ENCODE results near the gene MRC1.
"Not testable (repeated sequence)": the region's sequence is repeated elsewhere in the genome, so short reads cannot be mapped to it uniquely, and the experiment has no call there.

Gene MRC1

DNA sequence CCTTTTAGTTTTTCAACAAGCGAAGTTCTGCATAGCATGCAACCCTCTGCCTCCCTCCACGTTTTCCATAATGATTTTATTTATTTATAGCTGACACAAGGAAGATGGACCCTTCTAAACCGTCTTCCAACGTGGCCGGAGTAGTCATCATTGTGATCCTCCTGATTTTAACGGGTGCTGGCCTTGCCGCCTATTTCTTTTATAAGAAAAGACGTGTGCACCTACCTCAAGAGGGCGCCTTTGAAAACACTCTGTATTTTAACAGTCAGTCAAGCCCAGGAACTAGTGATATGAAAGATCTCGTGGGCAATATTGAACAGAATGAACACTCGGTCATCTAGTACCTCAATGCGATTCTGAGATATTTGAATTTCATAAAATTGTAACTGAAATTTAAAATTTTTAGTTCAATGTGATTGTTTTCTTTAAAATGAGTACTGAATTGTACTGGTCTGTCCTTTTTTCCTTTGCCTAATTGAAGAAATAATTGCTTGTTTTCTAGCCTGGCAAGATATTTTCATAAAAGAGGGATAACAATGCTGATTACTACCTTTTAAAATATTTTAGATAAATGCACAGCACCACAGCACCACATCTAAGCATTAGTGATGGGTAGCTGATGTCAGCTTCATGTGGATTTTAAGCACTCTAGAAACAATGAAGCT is 101.1 kb downstream of the MRC1 start:
- DNase-seq, result no peak

DNA sequence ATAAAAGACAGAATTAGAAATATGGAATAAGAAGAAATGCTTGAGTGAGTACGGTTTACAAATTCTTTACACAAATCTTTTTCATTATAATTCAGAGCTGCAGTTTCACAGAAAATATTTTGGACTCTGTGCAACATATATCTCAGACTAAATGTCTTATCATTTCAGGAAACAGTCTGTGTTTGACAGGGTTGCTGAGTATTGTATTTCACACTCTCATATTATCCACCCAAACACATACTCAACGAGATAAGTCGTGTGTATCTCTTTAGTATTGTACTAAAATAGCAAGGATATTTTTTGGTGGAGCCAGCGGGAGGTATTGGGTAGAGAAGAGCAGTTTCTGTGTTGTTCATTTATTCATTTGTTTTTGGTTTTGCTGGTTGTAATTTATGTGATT is 103.6 kb downstream of the MRC1 start:
- no peak for DNase-seq

DNA sequence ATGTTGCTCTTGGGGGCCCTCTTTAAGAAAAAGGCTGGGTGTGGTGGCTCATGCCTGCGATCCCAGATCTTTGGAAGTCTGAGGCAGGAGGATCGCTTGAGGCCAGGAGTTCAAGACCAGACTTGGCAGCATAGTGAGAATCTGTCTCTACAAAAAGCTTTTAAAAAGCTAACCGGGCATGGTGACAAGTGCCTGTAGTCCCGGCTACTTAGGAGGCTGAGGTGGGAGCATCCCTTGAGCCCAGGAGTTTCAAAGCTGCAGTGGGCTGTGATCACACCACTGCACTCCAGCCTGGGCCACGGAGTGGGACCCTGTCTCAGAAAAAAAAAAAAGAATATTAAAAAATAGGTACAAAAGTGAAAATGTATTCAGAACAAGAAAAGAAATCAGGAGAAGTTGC is 104.5 kb downstream of the MRC1 start:
- DNase-seq, result no peak

DNA sequence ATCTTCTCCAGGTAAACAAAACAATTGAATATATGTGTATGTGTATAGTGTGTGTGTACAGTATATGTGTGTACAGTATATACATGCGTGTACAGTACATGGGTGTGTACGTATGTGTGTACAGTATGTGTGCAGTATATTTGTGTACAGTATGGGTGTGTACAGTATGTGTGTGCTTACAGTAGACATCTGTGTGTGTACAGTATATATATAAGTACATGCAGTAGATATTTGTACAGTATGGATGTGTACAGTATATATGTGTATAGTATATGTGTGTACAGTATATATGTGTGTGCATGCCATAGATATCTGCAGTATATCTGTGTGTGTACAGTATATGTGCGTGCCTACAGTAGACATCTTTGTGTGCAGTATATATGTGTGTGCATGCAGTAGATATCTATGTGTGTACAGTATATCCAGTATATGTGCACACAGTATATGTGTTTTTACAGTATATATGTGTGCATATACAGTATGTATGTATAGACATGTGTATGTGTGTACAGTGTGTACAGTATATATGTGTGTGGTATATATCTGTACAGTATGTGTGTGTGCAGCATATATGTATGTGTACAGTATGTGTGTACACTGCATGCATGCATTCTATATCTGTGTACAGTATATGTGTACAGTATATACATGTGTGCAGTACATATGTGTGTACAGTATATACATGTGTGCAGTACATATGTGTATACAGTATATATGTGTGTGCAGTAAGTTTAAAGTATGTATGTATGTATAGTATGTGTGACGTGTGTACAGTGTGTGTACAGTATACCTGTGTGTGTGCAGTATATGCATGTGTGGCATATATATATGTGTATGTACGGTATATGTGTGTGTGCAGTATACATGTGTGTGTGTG is 105.3 kb downstream of the MRC1 start:
- DNase-seq, result no peak

DNA sequence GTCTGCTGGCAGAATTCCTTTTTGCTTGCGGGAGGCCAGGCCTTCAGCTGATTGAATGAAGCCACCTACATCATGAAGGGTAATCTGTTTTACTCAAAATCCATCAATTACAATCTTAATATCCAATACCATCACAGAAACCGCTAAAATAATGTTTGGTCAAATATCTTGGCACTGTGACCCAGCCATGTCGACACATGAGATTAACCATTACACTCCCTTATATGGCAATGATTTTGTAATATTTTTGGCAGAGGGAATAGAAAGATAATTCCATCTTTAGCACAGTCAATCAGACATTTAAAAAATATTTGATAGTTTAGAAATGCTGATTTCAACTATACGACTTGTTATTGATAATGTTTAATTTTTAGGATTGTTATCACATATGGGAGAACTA is 106.0 kb downstream of the MRC1 start:
- DNase-seq, result no peak

DNA sequence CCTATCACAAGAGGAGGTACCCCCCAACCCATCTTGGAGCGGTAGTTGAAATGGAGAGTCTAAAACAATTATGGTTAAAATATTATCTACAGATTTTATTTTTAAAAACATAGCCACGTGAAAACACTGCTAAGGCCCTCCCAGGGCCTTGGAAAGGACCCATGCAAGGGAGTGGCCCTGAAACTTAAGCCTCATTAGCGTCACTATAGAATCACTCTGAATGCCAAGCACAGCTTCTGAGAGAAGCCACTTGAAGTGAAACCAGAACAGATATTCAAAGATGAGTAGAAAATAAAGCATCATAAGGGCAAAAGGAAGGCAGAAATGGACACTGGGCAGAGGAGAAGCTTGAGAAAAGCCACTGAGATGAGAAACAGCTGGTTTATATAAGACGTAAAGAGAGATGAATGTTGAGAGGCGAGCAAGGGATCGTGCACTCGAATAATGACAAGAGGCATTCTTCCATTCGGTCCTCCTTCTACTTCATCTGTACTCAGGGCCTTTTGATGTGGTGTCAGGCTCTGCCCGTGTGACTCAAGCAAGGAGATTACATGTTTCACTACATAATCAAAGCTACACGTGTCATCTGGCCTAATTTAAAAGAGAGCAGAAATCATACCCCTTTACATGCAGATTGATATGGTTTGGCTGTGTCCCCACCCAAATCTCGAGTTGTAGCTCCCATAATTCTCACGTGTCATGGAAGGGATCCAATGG is 109.2 kb downstream of the MRC1 start:
- no peak for DNase-seq

DNA sequence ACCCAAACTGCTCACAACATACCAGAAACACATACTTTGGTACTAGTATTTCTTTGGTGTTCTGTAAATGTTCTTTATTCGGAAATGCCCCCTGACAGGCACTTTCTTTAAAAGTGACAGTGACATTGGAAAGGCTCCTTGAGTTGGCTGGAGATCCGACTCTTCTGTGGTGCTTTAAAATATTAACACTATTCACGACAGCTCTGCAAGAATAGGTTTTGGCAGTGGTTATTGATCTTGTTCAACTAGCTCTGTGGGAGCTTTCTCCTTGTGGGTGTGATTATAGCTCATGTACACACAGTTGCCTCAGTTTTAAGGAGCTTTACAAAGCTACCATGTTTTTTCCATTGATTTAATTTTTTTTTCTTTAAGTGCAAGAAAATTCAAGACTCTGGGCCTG is 112.2 kb downstream of the MRC1 start:
- no peak for DNase-seq

DNA sequence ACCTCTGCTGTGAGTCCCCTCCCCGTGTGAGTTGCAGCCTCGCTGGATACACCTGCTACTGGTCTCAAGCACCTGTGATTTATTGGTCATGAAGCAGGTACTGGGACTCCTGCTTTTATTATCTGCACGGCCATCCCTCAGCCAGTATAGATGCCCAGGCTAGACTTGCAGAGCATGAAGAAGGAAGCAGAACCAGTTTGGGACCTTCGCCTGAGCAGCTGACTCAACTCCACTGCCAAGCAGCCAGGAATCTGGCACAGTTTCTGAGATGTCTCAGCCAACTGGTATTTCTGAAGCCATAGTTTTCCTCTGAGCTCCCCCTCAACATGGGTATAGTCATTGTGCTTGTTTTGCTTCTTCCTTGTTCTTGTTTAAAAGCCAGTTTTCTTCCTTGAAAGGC is 114.6 kb downstream of the MRC1 start:
- DNase-seq, result no peak

DNA sequence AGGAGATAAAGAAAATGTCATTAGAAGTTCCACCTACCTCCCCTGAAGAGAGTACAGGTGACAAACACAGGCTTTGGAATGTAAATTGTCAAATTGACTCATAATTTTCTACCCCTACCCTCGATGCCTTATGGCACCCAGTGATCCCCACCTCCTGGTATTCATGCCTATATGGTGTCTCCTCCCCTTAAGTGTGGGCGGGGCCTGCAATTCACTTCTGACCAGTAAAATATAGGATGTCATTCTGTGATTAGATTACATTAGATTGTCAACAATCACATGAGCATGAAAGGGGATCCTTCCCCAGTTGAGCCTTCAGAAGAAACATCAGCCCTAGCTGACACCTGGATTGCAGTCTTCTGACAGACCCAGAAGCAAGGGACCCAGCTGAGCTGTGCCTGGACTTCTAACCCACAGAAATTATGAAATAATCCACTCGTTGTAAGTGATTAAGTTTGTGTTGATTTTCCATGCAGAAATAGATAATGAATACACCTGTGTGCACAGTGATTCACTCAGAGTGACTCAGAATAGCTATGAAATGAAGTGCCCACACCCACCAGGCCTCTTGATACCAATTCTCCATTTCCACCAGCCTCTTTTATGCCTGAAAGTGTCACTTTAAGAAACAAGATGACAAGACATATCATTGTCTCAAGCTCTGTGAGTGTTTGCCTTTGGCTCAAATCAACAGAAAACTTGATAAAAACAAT is 134.0 kb downstream of the MRC1 start:
- DNase-seq, result no peak

DNA sequence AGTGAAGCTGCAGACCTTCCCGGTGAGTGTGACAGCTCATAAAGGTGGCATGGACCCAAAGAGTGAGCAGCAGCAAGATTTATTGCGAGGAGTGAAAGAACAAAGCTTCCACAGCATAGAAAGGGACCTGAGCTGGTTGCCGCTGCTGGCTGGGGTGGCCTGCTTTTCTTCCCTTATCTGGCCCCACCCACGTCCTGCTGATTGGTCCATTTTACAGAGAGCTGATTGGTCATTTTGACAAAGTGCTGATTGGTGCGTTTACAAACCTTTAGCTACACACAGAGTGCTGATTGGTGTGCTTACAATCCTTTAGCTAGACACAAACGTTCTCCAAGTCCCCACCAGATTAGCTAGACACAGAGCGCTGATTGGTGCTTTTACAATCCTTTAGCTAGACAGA is 141.1 kb downstream of the MRC1 start:
- DNase-seq, result not testable (repeated sequence)

DNA sequence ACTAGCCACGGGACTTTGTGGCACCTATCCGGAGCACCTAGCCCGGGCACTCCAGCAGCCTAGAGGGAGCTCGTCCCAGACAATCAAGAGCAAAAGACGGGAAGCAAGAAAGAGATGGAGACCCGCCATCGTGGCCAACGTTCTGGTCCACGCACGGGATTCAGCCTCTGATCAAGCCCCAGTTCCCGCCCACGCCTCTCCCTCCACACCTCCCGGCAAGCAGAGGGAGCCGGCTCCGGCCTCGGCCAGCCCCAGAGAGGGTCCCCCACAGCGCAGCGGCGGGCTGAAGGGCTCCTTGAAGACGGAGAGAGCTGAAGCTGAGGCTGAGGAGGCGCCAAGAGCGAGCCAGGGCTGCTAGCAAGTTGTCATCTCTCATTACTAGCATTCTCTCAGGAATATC is 141.6 kb downstream of the MRC1 start:
- no peak for DNase-seq

DNA sequence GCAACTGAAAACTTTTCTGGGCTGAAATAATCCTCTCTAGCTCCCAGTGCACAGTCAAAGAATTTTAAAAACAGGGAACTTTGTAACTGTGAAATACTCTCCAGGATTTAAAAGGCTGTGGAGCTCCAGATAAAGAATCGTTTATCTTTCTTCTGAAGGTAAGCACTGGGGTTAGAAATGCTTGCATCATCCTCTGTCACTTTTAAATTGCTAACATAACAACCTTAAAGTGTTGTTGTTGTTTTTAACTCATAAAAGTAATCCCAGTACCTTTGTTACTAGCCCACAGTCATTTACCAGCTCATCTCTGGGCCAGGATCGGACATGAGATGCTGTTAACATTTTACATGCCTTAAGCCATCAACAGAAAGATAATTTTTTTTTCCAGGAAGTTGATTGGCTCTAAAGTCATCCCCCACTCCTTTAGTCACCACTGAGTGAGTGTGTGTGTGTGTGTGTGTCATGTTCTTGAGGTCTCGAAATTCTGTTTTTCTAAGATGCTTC is 142.8 kb downstream of the MRC1 start, which contains the start of gene SLC39A12:
Gene SLC39A12, plus strand, starts transcription at position 51 of the 504 bp plus-strand sequence. CDS start 1,359 bp downstream, outside the sequence.
- no peak for DNase-seq

DNA sequence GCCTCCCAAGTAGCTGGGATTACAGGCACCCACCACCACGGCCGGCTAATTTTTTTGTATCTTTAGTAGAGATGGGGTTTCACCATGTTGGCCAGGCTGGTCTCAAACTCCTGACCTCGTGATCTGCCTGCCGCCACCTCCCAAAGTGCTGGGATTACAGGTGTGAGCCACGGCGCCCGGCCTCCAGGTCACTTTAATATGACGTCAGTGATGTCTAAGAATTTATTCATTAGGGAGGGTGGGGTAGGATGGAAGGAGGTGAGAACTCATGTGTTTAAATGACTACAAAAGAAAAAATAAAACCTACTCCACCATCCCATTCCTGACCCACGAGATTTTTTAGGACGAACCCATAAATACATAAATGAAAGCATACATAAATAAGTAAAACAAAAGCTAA is 145.2 kb downstream of the MRC1 start:
- not testable (repeated sequence) for DNase-seq

DNA sequence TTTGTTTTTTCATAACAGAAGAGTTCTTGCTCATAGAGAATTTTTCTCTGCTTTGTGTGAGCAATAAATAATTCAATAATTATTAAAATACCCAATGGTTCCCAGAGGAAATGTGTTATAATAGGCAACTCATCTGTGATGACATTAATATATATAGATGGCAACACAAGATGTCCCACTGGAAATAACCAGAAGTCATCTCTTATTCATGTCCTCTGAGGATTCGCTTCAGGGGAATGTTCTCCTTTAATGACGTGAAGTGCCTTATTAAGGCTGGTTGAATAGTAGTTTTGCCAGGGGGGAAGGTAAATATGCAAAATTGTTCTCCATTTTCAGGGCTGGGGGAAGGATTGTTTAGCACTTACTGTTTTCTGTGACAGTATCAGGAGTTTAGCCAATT is 145.7 kb downstream of the MRC1 start:
- no peak for DNase-seq

DNA sequence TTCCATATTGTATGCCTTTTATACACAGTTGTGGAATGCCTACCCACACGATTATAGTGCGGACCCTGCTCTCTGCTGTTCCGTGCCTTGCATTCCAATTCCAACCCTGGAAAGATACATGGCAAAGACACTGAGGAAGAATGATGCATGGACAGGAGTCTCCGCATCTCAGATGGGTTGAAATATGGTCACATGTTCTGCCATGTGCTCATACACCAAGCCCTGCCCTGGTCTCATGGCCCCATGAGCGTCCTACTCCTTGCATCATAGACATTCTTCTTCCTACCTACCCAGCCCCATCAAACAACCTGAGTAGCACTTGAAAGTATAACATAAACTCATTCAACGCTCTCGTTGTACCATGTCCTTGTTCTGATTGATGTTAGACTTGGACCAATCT is 148.9 kb downstream of the MRC1 start:
- DNase-seq, result no peak

DNA sequence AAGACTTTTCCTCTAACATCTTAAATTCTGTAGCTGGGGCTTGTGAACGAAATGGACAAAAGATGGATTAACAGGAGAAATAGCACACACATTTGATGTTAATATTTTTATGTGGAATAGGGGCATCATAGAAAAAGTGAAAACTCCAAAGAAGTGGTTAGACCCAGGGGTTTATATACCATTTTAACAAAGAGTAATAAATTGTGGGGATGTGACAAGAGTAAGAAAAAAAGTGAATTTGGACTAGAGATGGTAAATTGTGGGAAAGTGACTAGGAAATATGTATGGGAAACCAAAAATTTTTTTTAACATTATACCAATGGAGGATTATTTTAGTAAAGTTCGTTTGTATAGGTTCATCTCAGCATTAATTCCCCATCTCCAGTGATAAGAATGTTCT is 150.7 kb downstream of the MRC1 start:
- DNase-seq, result no peak

Data from stimulated activated CD4-positive, alpha-beta T cell treated with anti-CD3 and anti-CD28 coated beads, Interleukin-4, amount 100 ng/mL, for 4 hours (primary cell).